IMR-90 (cell line): ENCODE data around the gene ITCH.
"Not testable (repeated sequence)": the region's sequence is repeated elsewhere in the genome, so short reads cannot be mapped to it uniquely, and the experiment has no call there.

Experiments
- CEBPB ChIP-seq: IDR thresholded peaks from 2 replicates; pipeline ENCODE4 v1.6.1; 2012; ENCODE audit warnings: low read depth, low read length, improper control_type of control experiment
- CHD1 ChIP-seq: IDR thresholded peaks from 2 replicates; pipeline ENCODE4 v1.6.1; 2012; ENCODE audit warnings: low read depth, low read length, improper control_type of control experiment
- CTCF ChIP-seq: conservative IDR thresholded peaks from 2 replicates; pipeline ENCODE4 v1.5.1; 2012; ENCODE audit warnings: mild to moderate bottlenecking, low read depth, low read length, improper control_type of control experiment
- ELK1 ChIP-seq: fragments of 150-350 bp; IDR thresholded peaks from 2 replicates; pipeline ENCODE4 v1.6.1; 2016; ENCODE audit warnings: low read depth, mild to moderate bottlenecking, low read length, moderate library complexity, borderline replicate concordance
- FOS ChIP-seq: fragments of 150-350 bp; IDR thresholded peaks from 2 replicates; pipeline ENCODE4 v1.6.1; 2016; ENCODE audit warnings: low read depth, low read length
- MAFK ChIP-seq: IDR thresholded peaks from 2 replicates; pipeline ENCODE4 v1.6.1; 2012; ENCODE audit warnings: low read depth, low read length, improper control_type of control experiment
- MAZ ChIP-seq: IDR thresholded peaks from 2 replicates; pipeline ENCODE4 v1.6.1; 2012; ENCODE audit warnings: low read depth, mild to moderate bottlenecking, low read length, improper control_type of control experiment, moderate library complexity, borderline replicate concordance
- NFE2L2 ChIP-seq: fragments of 150-350 bp; IDR thresholded peaks from 2 replicates; pipeline ENCODE4 v1.6.1; 2016; ENCODE audit warnings: low read depth, mild to moderate bottlenecking, low read length
- POLR2A ChIP-seq: IDR thresholded peaks from 2 replicates; pipeline ENCODE4 v1.6.1; 2012; ENCODE audit warnings: mild to moderate bottlenecking, low read depth, low read length
- RAD21 ChIP-seq: IDR thresholded peaks from 2 replicates; pipeline ENCODE4 v1.6.1; 2012; ENCODE audit warnings: low read length, improper control_type of control experiment
- USF2 ChIP-seq: fragments of 150-350 bp; IDR thresholded peaks from 2 replicates; pipeline ENCODE4 v1.6.1; 2017; ENCODE audit warnings: mild to moderate bottlenecking, antibody characterized with exemption, low read length, low read depth

- TF ChIP-seq CTCF, MAFK, POLR2A, RAD21, CHD1, USF2, ELK1, NFE2L2, FOS, MAZ, CEBPB: not testable (repeated sequence)
Observed at GRCh38 chr20:34330861-34331544, 32.1 kb upstream of the ITCH start.
